ENCODE results near the gene CMTM3.
"Not testable (repeated sequence)": the region's sequence is repeated elsewhere in the genome, so short reads cannot be mapped to it uniquely, and the experiment has no call there.

CMTM3 gene

DNA sequence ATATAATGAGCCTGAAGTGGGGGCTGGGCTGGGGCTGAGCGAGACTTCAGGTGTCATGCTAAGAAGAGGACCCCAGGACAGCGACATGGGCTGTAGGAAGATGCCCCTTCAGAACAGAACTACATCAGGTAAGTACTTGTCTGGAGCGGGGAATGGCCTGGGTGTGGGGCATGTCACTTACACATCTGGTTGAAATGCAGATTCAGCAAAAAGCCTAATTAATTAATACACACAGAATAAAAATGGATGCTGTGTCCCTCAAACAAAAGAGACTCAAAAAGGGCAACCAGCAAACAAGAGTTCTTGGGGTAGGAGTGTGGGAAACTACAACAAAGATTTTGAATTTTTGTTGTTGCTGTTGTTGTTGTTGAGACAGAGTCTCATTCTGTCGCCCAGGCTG lies 13.5 kb upstream of the CMTM3 start:
- TF ChIP-seq, protein P1, sequence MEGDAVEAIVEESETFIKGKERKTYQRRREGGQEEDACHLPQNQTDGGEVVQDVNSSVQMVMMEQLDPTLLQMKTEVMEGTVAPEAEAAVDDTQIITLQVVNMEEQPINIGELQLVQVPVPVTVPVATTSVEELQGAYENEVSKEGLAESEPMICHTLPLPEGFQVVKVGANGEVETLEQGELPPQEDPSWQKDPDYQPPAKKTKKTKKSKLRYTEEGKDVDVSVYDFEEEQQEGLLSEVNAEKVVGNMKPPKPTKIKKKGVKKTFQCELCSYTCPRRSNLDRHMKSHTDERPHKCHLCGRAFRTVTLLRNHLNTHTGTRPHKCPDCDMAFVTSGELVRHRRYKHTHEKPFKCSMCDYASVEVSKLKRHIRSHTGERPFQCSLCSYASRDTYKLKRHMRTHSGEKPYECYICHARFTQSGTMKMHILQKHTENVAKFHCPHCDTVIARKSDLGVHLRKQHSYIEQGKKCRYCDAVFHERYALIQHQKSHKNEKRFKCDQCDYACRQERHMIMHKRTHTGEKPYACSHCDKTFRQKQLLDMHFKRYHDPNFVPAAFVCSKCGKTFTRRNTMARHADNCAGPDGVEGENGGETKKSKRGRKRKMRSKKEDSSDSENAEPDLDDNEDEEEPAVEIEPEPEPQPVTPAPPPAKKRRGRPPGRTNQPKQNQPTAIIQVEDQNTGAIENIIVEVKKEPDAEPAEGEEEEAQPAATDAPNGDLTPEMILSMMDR (IDR thresholded peaks at IDR 0.05; ENCODE audit: extremely low read depth, insufficient read depth, missing control alignments): no peak

DNA sequence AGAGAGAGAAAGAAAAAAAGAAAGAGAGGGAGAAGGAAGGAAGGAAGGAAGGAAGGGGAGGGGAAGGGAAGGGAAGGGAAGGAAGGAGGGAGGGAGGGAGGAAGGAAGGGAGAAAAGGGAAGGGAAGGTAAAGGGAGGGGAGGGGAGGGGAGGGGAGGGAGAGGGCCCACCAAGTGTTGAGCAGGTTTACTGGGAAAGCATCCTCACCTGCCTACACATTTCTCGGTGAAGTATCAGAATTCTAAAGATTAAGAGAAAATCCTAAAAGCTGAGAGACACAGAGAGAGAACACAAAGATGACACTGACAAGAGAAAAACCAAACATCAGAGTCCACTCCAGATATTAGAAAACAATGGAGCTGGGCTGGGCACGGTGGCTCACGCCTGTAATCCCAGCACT lies 12.3 kb upstream of the CMTM3 start:
- in situ Hi-C loops (cut with MboI; ENCODE audit: low pct_unique_long_range_greater_than_20kb, low sequenced_read_pairs, unreplicated experiment): loop anchor here (25.0 kb wide), 1 partner anchor 180 kb away; no protein-coding TSS in a partner anchor
- TF ChIP-seq, protein P1 (IDR thresholded peaks at IDR 0.05; ENCODE audit: extremely low read depth, insufficient read depth, missing control alignments): no peak
- DNase-seq (ENCODE audit: low spot score): no peak

More for the DNA sequence above, 13.5 kb upstream of the CMTM3 start:
- in situ Hi-C loops (cut with MboI; ENCODE audit: low pct_unique_long_range_greater_than_20kb, low sequenced_read_pairs, unreplicated experiment): loop anchor here (25.0 kb wide), 1 partner anchor 179 kb away; no protein-coding TSS in a partner anchor
- no peak for DNase-seq (ENCODE audit: low spot score)

DNA sequence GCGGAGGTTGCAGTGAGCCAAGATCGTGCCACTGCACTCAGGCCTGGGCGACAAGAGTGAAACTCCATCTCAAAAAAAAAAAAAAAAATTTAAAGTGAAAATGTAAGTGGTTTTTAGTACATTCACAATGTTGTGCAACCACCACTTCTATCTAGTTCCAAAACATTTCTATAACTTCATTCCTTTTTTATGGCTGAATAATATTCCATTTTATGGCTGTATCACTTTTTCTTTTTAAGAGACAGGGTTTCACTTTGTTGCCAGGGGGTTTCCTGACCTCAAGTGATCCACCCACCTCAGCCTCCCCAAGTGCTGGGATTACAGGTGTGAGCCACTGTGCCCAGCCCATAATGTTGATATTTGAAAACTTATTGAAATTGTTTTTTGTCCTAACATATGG lies 11.7 kb upstream of the CMTM3 start:
- TF ChIP-seq, protein P1 (IDR thresholded peaks at IDR 0.05; ENCODE audit: extremely low read depth, insufficient read depth, missing control alignments): no peak
- DNase-seq (ENCODE audit: low spot score): no peak
- in situ Hi-C loops (cut with MboI; ENCODE audit: low pct_unique_long_range_greater_than_20kb, low sequenced_read_pairs, unreplicated experiment): loop anchor here (25.0 kb wide), 1 partner anchor 181 kb away; no protein-coding TSS in a partner anchor

DNA sequence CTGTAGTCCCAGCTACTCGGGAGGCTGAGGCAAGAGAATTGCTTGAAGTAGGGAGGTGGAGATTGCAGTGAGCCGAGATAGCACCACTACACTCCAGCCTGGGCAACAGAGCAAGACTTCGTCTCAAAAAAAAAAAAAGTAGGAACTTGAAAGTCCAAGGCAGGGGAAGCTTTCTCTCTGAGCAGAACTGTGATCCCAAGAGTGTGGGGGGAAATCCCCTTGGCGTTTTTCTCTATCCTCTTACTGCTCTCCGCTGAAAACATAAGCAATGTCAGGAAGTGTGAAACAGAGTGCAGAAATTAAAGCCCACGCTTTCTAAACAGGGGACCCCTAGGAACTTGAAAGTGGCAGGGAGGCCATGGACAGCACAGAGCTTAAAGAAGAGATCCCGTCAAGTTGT lies 9.8 kb upstream of the CMTM3 start:
- TF ChIP-seq, protein P1 (IDR thresholded peaks at IDR 0.05; ENCODE audit: extremely low read depth, insufficient read depth, missing control alignments): no peak
- in situ Hi-C loops (cut with MboI; ENCODE audit: low pct_unique_long_range_greater_than_20kb, low sequenced_read_pairs, unreplicated experiment): loop anchor here (25.0 kb wide), 1 partner anchor 182 kb away; no protein-coding TSS in a partner anchor
- no peak for DNase-seq (ENCODE audit: low spot score)

DNA sequence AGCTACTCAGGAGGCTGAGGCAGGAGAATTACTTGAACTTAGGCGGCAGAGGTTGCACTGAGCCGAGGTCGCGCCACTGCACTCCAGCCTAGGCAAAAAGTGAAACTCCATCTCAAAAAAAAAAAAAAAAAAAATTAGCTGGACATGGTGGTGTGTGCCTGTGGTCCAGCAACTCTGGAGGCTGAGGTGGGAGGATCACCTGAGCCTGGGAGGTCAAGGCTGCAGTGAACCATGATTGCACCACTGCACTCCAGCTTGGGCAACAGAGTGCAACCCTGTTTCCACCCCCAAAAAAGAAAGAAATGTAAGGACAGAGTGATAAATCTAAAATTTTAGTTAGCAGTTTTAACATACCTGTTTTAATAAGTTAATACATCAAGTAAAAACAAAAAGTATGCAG lies 7.9 kb upstream of the CMTM3 start:
- DNase-seq (ENCODE audit: low spot score): not testable (repeated sequence)

DNA sequence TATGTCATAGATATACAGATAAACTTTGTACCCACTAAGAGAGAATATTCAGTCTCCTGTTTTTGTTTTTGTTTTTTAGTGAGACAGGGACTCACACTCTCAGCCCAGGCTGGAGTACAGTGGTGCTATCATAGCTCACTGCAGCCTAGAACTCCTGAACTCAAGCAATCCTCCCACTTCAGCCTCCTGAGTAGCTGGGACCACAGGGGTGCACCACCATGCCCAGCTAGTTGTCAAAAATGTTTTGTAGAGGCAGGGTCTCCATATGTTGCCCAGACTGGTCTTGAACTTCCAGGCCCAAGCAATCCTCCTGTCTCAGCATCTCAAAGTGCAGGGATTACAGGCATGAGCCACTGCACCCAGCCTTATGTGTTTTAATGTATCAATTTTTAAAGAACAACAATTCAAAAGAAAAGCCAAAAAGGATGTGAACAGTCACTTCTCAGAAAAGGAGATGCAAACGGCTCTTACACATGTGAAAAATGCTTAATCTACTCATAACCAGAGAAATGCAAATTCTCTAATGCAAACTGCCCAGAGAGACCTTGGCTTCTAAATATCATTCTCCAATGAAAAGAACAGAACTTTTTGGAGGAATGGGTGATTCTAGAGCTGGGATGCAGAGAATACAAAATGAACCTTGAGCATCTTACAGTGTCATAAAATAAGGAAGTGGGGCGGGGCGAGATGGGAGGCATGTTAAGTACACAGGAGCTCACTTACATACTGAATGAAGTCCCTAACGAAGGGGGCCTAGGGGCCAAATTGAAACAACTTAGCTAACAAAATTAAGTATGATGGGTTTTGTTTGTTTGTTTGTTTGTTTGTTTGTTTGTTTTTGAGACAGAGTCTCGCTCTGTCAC lies 7.3 kb upstream of the CMTM3 start:
- TF ChIP-seq, protein P1 (IDR thresholded peaks at IDR 0.05; ENCODE audit: extremely low read depth, insufficient read depth, missing control alignments): no peak
- in situ Hi-C loops (cut with MboI; ENCODE audit: low pct_unique_long_range_greater_than_20kb, low sequenced_read_pairs, unreplicated experiment): loop anchor here (25.0 kb wide), 1 partner anchor 185 kb away; no protein-coding TSS in a partner anchor
- DNase-seq (ENCODE audit: low spot score): no peak

More for the DNA sequence above, 7.9 kb upstream of the CMTM3 start:
- in situ Hi-C loops (cut with MboI; ENCODE audit: low pct_unique_long_range_greater_than_20kb, low sequenced_read_pairs, unreplicated experiment): loop anchor here (25.0 kb wide), 1 partner anchor 184 kb away; no protein-coding TSS in a partner anchor

DNA sequence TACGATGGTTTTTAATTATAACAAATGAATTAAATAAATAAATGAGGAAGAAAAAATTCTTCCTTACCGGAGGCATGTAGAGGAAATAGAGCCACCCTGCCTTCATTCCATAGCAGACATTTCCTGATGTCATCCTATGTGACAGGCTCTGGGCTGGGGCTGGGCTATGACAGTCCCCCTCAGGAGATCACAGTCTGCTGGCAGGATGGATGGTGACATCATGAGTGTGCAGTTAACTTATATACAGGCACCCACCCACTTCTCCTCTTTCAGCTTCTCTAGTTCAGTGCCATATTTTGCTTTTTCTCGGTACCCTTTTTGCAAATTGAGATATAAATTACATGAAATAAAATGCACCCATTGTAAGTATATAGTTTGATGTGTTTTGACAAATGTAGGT lies 6.4 kb upstream of the CMTM3 start:
- TF ChIP-seq, protein P1 (IDR thresholded peaks at IDR 0.05; ENCODE audit: extremely low read depth, insufficient read depth, missing control alignments): no peak
- no peak for DNase-seq (ENCODE audit: low spot score)
- in situ Hi-C loops (cut with MboI; ENCODE audit: low pct_unique_long_range_greater_than_20kb, low sequenced_read_pairs, unreplicated experiment): loop anchor here (25.0 kb wide), 1 partner anchor 186 kb away; no protein-coding TSS in a partner anchor
